Mesodermal cell (in vitro differentiated cells): Measurements from ENCODE around the gene PIGM.

Experiments used
- H3K27ac ChIP-seq: 2 replicates; pipeline ENCODE4 v1.7.0; 2013; ENCODE audit warnings: mild to moderate bottlenecking, low read depth, low read length, moderate library complexity; ENCODE audit not compliant: severe bottlenecking
- H3K36me3 ChIP-seq: 2 replicates; pipeline ENCODE4 v1.7.1; 2013; ENCODE audit warnings: mild to moderate bottlenecking, low read length, moderate library complexity; ENCODE audit not compliant: control insufficient read depth, insufficient read depth
- H3K4me1 ChIP-seq: one replicate; pipeline ENCODE4 v1.7.1; 2013; ENCODE audit warnings: mild to moderate bottlenecking, low read length; ENCODE audit not compliant: insufficient read depth, control insufficient read depth, poor library complexity, severe bottlenecking
- H3K4me3 ChIP-seq: 2 replicates; pipeline ENCODE4 v1.7.0; 2013; ENCODE audit warnings: low read length, control low read depth, mild to moderate bottlenecking; ENCODE audit not compliant: insufficient read depth, poor library complexity, severe bottlenecking; ENCODE audit errors: extremely low read depth
- H3K9me3 ChIP-seq: 2 replicates; pipeline ENCODE4 v1.7.1; 2013; ENCODE audit warnings: mild to moderate bottlenecking, low read length, moderate library complexity; ENCODE audit not compliant: control insufficient read depth
- WGBS, 2 experiments: methylation state at CpG; one replicate each; pipeline ENCODE4 v1.1.5; 2013; ENCODE audit warnings: missing lambda C conversion rate in 2 of 2; ENCODE audit not compliant: insufficient coverage in 2 of 2; 5-methylcytosine and 5-hydroxymethylcytosine counted together

PIGM gene

GRCh38 chr1:159977364-159978106 is 54.3 kb downstream of the PIGM start:
- H3K4me1 ChIP-seq, result no peaks in the 10 kb centered on the region
- no peak overlapping the region for H3K27ac ChIP-seq
- no peaks in the 10 kb centered on the region for H3K9me3 ChIP-seq
- H3K36me3 ChIP-seq, result no peaks in the 10 kb centered on the region
- H3K4me3 ChIP-seq, result no peak overlapping the region
- WGBS, 2 experiments, result 94% methylated on average over 3 to 4 of the region's 6 CpGs
